OCI-LY1 (cell line): Measurements from ENCODE around the gene FBXL4.

Experiments used
- EZH2 ChIP-seq: fragments of 200-600 bp; sonication (generic), shearing (Covaris generic); IDR thresholded peaks from 2 replicates; pipeline ENCODE4 v1.8.0; 2017; ENCODE audit warnings: borderline replicate concordance, mixed run types, mild to moderate bottlenecking, antibody characterized with exemption, low read length, moderate library complexity, mixed read lengths
- TF ChIP-seq, protein P1 (sequence below): fragments of 200-600 bp; sonication (generic), shearing (Covaris generic); IDR thresholded peaks from 2 replicates; pipeline ENCODE4 v1.5.1; 2017; ENCODE audit warnings: mild to moderate bottlenecking, antibody characterized with exemption, low read length, moderate library complexity, mixed read lengths

DNA sequence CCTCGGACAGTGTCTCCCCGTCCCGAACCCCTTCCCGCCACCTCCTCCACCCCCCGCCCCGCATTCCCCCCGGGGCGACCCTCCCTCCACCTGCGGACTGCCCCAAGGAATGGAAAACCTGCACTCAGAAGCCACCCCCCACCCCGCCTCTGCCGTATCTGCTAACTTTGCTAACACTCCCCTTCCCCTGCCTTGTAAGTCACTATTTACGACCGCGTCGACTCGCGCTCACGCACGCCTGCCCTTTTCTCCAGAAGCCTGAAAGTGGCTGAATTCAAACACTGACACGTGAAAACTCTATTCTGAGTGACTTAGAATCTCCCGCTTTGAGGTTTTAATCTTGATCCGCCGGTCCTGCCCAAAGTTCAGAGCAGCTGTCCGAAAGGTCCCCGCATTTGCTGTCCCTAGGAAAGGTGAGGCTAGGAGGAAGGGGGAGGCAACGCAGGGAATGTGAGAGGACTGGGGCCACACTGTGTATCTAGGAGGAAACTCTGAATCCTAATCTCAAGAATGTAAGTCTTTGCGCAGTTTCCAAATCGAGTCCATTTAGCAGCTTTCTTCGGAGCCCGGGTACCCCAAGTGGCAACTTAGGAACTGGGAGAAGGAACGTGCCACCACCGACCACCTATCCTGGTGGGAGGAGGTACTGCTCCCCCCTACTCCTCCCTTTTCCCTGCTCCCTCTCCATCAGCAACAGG is 122.7 kb downstream of the FBXL4 start:
- TF ChIP-seq, protein P1, sequence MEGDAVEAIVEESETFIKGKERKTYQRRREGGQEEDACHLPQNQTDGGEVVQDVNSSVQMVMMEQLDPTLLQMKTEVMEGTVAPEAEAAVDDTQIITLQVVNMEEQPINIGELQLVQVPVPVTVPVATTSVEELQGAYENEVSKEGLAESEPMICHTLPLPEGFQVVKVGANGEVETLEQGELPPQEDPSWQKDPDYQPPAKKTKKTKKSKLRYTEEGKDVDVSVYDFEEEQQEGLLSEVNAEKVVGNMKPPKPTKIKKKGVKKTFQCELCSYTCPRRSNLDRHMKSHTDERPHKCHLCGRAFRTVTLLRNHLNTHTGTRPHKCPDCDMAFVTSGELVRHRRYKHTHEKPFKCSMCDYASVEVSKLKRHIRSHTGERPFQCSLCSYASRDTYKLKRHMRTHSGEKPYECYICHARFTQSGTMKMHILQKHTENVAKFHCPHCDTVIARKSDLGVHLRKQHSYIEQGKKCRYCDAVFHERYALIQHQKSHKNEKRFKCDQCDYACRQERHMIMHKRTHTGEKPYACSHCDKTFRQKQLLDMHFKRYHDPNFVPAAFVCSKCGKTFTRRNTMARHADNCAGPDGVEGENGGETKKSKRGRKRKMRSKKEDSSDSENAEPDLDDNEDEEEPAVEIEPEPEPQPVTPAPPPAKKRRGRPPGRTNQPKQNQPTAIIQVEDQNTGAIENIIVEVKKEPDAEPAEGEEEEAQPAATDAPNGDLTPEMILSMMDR, result no peak
- no peak for TF ChIP-seq EZH2
